Ectodermal cell (in vitro differentiated cells): ENCODE data around the gene SCLY.
"Not testable (repeated sequence)": the region's sequence is repeated elsewhere in the genome, so short reads cannot be mapped to it uniquely, and the experiment has no call there.

Source experiments
- H3K27ac ChIP-seq: 2 replicates; pipeline ENCODE4 v1.7.0; 2013; ENCODE audit warnings: mild to moderate bottlenecking, low read depth, low read length; ENCODE audit not compliant: insufficient read depth, poor library complexity, severe bottlenecking
- H3K27me3 ChIP-seq: 2 replicates; pipeline ENCODE4 v1.7.0; 2013; ENCODE audit warnings: mild to moderate bottlenecking, low read length; ENCODE audit not compliant: insufficient read depth, control insufficient read depth, poor library complexity, severe bottlenecking
- H3K36me3 ChIP-seq: one replicate; pipeline ENCODE4 v1.7.0; 2013; ENCODE audit warnings: low read length; ENCODE audit not compliant: control insufficient read depth, insufficient read depth
- H3K4me1 ChIP-seq: one replicate; pipeline ENCODE4 v1.7.0; 2013; ENCODE audit warnings: low read length; ENCODE audit not compliant: control insufficient read depth, insufficient read depth
- H3K4me3 ChIP-seq: 2 replicates; pipeline ENCODE4 v1.7.0; 2013; ENCODE audit warnings: low read depth, low read length, control low read depth; ENCODE audit not compliant: insufficient read depth
- H3K9me3 ChIP-seq: 2 replicates; pipeline ENCODE4 v1.7.0; 2013; ENCODE audit warnings: mild to moderate bottlenecking, low read length, moderate library complexity; ENCODE audit not compliant: control insufficient read depth
- WGBS, 2 experiments: methylation state at CpG; one replicate each; pipeline ENCODE4 v1.1.7; 2013; ENCODE audit warnings: missing lambda C conversion rate in 2 of 2; 5-methylcytosine and 5-hydroxymethylcytosine counted together

Gene SCLY

DNA sequence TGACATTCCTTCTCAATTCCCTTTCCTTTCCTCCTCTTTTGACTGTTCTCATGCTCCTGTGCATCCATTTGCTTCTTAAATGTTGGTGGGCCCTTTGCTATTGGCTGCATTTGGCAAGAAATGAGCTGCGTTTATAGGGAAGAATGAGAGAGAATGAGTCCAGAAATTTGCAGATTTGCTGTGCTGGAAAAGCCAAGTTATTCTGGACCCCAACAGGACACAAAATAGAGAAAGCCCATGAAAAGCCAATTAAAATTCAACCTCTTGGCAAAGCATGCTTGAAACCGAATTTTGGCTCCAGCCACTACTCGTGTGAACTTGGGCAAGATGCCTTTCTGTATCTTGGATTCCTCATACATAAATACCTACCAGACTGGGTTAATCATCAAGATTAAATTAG, 1.3 kb upstream of the SCLY start:
- H3K36me3 ChIP-seq = no peaks in the 10 kb centered on the region
- 95% methylated on average over 3 of the region's 3 CpGs for WGBS, 2 experiments
- H3K4me3 ChIP-seq = peak overlapping the region; percentile 95

DNA sequence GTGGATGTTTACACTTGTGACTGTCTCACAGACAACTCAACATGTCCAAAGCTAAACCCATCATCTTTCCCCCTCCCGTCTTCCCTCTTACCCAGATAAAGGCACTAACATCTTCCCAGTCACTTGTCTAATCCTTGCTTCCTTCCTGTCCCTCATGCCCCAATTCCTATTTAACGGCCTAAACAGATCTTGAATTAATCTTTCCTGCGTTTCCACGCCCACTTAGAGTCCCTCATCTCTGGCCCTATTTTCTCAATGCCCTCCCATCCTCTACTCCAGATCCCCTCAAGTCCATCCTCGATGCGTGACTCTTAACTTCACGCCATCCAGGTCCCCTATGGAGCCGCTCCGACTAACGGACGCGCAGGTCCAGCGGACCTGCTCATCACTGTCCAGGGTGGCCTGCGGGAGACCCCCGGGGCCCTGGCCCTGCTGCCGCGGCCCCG, 682 bp upstream of the SCLY start:
- H3K36me3 ChIP-seq = peaks cover 2% of the 10 kb centered on the region
- 2% methylated on average over 18 of the region's 18 CpGs for WGBS, 2 experiments
- H3K27ac ChIP-seq = peak overlapping the region; percentile 71
- no peaks in the 10 kb centered on the region for H3K9me3 ChIP-seq
- peak overlapping the region; percentile 95 for H3K4me3 ChIP-seq
- peaks cover 11% of the 10 kb centered on the region for H3K4me1 ChIP-seq
- no peaks in the 10 kb centered on the region for H3K27me3 ChIP-seq

More for the DNA sequence above, 1.3 kb upstream of the SCLY start:
- H3K9me3 ChIP-seq = no peaks in the 10 kb centered on the region
- H3K4me1 ChIP-seq = peaks cover 11% of the 10 kb centered on the region
- no peaks in the 10 kb centered on the region for H3K27me3 ChIP-seq
- no peak overlapping the region for H3K27ac ChIP-seq

DNA sequence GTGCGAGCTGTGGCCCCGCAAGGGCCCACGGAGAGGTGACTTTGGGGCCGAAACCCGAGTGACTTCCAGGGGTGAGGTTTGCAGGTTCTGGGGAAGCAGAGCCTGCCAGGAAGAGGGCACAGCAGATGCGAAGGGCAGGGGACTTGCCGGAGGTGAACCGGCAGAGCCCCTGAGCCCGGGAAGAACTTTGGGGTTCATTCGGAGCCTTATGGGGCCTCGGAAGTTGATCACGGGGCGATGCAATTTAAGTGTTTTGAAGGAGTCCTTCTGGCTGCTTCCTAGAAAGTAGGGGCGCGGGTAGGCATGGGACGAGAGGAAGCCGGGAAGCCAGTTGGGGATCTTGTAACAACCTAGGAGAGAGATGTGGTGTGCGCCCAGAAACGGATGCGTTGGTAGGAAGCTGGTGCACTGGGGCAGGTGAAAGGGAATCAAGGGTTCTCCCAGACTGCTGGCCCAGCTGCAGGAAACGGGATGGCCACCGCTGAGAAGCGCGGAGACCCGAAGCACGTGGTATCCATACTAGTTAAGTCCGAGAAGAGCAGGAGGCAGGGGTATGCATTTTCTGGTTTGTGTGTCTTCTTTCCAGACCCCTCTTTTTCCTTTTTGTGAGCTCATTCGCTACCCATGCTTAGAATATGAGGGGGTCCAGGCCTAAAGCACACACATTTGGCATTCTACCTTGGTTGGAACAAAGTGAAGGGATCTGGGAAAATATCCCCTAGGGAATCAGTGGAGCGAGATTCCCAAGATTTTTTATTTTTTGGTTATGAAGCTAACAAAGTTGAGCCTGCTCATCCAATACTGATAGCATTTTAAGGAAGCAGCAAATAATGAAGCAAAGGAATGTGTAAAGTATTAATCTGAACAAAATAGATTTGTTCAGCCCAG, 758 bp downstream of the SCLY start:
- peaks cover 11% of the 10 kb centered on the region for H3K4me1 ChIP-seq
- peaks cover 11% of the 10 kb centered on the region for H3K36me3 ChIP-seq
- H3K27ac ChIP-seq = peak overlapping the region; percentile 4
- H3K9me3 ChIP-seq = no peaks in the 10 kb centered on the region
- 4% methylated on average over 29 of the region's 29 CpGs for WGBS, 2 experiments
- H3K27me3 ChIP-seq = no peaks in the 10 kb centered on the region
- peak overlapping the region; percentile 95 for H3K4me3 ChIP-seq

DNA sequence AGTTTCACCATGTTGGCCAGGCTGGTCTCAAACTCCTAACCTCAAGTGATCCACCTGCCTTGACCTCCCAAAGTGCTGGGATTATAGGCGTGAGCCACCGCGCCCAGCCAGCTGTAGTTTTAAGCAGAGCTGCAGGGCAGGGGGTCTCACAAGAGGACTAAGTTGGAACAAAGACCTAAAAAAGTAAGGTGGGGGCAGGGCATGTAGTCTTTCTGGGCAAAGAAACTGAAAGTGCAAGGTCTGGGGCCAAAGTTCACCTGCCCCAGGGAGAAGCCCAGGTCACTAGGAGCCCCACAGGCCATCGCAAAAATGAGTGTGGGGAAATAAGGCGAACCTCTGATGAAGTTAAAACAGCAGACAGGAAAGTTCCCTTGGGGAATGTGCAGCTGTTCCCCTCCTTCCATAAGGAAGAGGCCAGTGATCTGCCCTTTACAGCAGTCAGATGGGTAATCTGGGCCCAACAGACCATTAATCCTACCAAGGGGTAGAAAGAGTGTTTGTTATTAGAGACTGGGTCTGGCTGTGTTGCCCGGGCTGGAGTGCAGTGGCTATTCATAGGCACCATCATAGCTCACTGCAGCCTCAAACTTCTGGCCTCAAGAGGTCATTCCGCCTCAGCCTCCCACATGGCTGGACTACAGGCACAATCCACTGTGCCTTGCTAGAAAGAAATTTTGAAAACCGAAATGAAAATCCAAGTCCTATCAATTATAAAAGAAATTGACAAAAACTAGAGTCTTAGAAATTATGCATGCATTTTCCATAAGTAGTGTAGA, 2.8 kb downstream of the SCLY start:
- no peaks in the 10 kb centered on the region for H3K9me3 ChIP-seq
- peaks cover 20% of the 10 kb centered on the region for H3K36me3 ChIP-seq
- WGBS, 2 experiments = 80 to 81% methylated on average over 8 of the region's 8 CpGs
- H3K27me3 ChIP-seq = no peaks in the 10 kb centered on the region
- H3K4me3 ChIP-seq = no peak overlapping the region
- peaks cover 11% of the 10 kb centered on the region for H3K4me1 ChIP-seq
- peak overlapping the region; percentile 11 for H3K27ac ChIP-seq

DNA sequence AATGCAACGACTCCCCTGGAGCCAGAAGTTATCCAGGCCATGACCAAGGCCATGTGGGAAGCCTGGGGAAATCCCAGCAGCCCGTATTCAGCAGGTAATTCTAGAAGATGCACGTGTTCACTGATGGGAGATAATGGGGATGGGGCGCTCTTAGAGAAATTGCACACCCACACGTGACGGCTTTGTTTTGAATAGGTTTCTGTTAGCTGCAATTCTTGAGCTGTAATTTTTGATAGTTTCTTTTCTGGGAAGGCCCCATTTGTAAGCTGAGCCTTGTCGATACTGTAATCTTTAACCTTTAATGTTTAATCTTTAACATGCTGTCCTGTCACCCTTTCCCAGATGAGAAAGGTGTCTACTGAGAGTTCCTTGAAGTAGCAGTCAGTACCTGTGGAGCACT, 3.6 kb downstream of the SCLY start:
- Histone ChIP-seq H3K4me1 (peaks cover 11% of the 10 kb centered on the region), H3K27ac (no peak overlapping the region), H3K27me3 (no peaks in the 10 kb centered on the region), H3K9me3 (no peaks in the 10 kb centered on the region), H3K4me3 (no peak overlapping the region), H3K36me3 (peaks cover 26% of the 10 kb centered on the region)
- 95 to 96% methylated on average over 7 of the region's 7 CpGs for WGBS, 2 experiments

DNA sequence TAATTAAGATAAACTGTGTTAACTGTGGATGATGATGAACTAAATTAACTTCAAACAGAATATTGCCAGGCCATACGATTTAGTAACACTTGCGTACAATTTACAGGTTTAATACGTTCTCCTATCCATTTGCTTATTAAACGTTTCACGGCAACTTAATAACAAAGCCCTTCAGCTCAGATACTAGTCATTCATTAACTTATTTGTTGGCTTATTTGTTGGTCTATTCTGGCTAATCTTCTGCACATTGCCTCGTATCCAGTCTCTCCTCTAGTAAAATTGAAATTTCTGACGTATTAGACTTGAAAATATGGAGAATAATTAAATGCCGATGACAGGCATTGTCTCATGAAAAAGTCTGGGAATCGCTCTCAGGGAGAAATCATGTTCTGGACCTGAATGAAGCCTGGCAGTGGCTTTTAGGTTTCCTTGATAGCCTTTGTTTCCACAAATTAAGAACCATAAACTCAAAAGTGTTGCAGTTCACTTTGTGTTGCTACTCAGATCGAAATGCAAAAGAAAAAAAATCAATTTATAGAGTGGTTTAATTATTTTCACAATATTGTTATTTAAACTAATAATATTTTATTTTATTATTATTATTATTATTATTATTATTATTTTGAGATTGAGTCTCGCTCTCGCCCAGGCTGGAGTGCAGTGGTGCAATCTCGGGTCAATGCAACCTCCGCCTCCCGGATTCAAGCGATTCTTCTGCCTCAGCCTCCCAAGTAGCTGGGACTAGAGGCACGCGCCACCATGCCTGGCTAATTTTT, 4.5 kb downstream of the SCLY start:
- 86% methylated on average over 17 of the region's 18 CpGs for WGBS, 2 experiments
- no peak overlapping the region for H3K27ac ChIP-seq

DNA sequence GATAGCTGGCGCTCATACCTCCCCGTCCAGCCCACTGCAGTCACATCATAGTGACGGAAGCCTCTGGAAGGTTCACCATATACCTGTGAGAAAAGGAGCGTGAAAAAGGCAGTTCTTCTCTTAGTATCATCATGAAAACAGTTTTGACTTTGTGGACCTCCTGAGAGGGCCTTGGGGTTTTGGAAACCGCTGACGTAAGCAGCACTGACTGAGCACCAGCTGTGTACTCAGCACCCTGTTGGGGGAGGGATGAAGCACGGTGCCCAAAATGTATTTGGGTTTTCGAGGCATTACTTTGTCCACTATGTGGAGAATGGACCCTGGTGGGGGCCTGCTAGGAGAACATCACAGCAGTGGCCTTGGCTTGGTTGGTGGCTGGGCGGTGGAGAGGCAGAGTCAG, 5.4 kb downstream of the SCLY start:
- Histone ChIP-seq H3K9me3 (no peaks in the 10 kb centered on the region), H3K36me3 (peaks cover 35% of the 10 kb centered on the region), H3K27me3 (no peaks in the 10 kb centered on the region), H3K4me3 (no peak overlapping the region), H3K27ac (no peak overlapping the region), H3K4me1 (peaks cover 11% of the 10 kb centered on the region)
- WGBS, 2 experiments = 86 to 87% methylated on average over 9 of the region's 9 CpGs

More for the DNA sequence above, 4.5 kb downstream of the SCLY start:
- H3K27me3 ChIP-seq = no peaks in the 10 kb centered on the region
- H3K36me3 ChIP-seq = peaks cover 31% of the 10 kb centered on the region
- no peaks in the 10 kb centered on the region for H3K9me3 ChIP-seq
- H3K4me3 ChIP-seq = no peak overlapping the region
- H3K4me1 ChIP-seq = peaks cover 11% of the 10 kb centered on the region

DNA sequence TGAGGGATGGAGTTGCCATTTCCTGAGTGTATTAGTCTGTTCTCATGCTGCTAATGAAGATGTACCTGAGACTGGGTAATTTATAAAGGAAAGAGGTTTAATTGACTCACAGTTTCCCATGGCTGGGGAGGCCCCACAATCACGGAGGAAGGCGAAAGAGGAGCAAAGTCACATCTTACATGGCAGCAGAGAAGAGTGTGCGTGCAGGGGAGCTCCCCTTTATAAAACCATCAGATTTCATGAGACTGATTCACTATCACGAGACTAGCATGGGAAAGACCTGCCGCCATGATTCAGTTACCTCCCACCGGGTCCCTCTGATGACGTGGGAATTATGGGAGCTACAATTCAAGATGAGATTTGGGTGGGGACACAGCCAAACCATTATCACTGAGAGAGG, 5.9 kb downstream of the SCLY start:
- not testable (repeated sequence) for H3K27ac ChIP-seq, H3K4me3 ChIP-seq, H3K9me3 ChIP-seq, H3K27me3 ChIP-seq
- Histone ChIP-seq H3K36me3 (peaks cover 39% of the 10 kb centered on the region), H3K4me1 (peaks cover 11% of the 10 kb centered on the region)
- 93 to 97% methylated on average over 7 of the region's 7 CpGs for WGBS, 2 experiments

DNA sequence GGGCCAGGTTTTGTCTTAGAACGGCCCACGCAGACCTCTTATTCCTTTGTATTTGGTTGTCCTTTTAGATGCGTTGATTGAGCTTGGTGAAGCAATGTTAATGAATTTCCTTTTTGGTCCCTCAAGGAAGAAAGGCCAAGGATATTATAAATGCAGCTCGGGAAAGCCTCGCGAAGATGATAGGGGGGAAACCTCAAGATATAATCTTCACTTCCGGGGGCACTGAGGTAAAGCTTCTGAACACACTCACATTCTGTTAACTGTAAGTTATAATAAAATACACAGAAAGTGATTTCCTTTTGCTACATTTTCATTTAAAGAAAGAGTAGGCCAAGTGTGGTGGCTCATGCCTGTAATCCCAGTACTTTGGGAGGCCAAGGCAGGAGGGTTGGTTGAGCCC, 7.1 kb downstream of the SCLY start:
- Histone ChIP-seq H3K27ac (no peak overlapping the region), H3K27me3 (no peaks in the 10 kb centered on the region), H3K36me3 (peaks cover 45% of the 10 kb centered on the region), H3K4me3 (no peak overlapping the region), H3K4me1 (peaks cover 4% of the 10 kb centered on the region), H3K9me3 (no peaks in the 10 kb centered on the region)
- 95 to 97% methylated on average over 6 to 7 of the region's 7 CpGs for WGBS, 2 experiments
